ENCODE results near the gene ZBTB37. TPM values are rescaled to one million over a fixed set of nuclear protein-coding genes. Genes with fewer than 3 reads are reported as not detected.

ZBTB37 gene
- total RNA-seq, 1 donor from 2014 or later = 14.6 TPM

- Mint-ChIP-seq H3K36me3 (peaks cover 47% of the 10 kb centered on the region), H3K27me3 (peaks cover 4% of the 10 kb centered on the region), H3K4me1 (ENCODE audit: unreplicated experiment) (peaks cover 26% of the 10 kb centered on the region), H3K27ac (peak overlapping the region; percentile 99), H3K4me3 (peak overlapping the region; percentile 100), H3K9me3 (no peaks in the 10 kb centered on the region)
- DNase-seq (ENCODE audit: extremely low spot score, unreplicated experiment) = no peak
- no peak for TF ChIP-seq CTCF (conservative IDR thresholded peaks at IDR 0.05)
Observed at GRCh38 chr1:173867141-173867752, 933 bp upstream of the ZBTB37 start.

GRCh38 chr1:173867753-173868265 lies 371 bp upstream of the ZBTB37 start, which contains the start of gene GAS5:
TSS of gene GAS5 (minus strand) at chr1:173867989.
- Mint-ChIP-seq H3K36me3 (peaks cover 47% of the 10 kb centered on the region), H3K4me1 (ENCODE audit: unreplicated experiment) (peaks cover 26% of the 10 kb centered on the region), H3K27me3 (peaks cover 4% of the 10 kb centered on the region), H3K9me3 (no peaks in the 10 kb centered on the region), H3K4me3 (peak within 1 kb of the TSS; percentile 100), H3K27ac (peak within 1 kb of the TSS; percentile 99)
- DNase-seq (ENCODE audit: extremely low spot score, unreplicated experiment) = peak; percentile 97
- no peak for TF ChIP-seq CTCF (conservative IDR thresholded peaks at IDR 0.05)

GRCh38 chr1:173869021-173869359 lies 810 bp downstream of the ZBTB37 start:
- TF ChIP-seq CTCF (conservative IDR thresholded peaks at IDR 0.05) = no peak
- Mint-ChIP-seq H3K9me3 (no peaks in the 10 kb centered on the region), H3K27ac (peak overlapping the region; percentile 99), H3K4me3 (peak overlapping the region; percentile 100), H3K36me3 (peaks cover 45% of the 10 kb centered on the region), H3K4me1 (ENCODE audit: unreplicated experiment) (peaks cover 33% of the 10 kb centered on the region), H3K27me3 (peaks cover 4% of the 10 kb centered on the region)
- no peak for DNase-seq (ENCODE audit: extremely low spot score, unreplicated experiment)

GRCh38 chr1:173870252-173871075 lies 2.3 kb downstream of the ZBTB37 start:
- H3K9me3 Mint-ChIP-seq = no peaks in the 10 kb centered on the region
- no peak overlapping the region for H3K27ac Mint-ChIP-seq
- no peak for DNase-seq (ENCODE audit: extremely low spot score, unreplicated experiment)
- peaks cover 4% of the 10 kb centered on the region for H3K27me3 Mint-ChIP-seq
- TF ChIP-seq CTCF (conservative IDR thresholded peaks at IDR 0.05) = no peak
- H3K4me1 Mint-ChIP-seq (ENCODE audit: unreplicated experiment) = peaks cover 30% of the 10 kb centered on the region
- peaks cover 33% of the 10 kb centered on the region for H3K36me3 Mint-ChIP-seq
- no peak overlapping the region for H3K4me3 Mint-ChIP-seq

- Mint-ChIP-seq H3K9me3 (no peaks in the 10 kb centered on the region), H3K36me3 (peaks cover 26% of the 10 kb centered on the region), H3K4me1 (ENCODE audit: unreplicated experiment) (peaks cover 27% of the 10 kb centered on the region), H3K27me3 (peaks cover 4% of the 10 kb centered on the region), H3K27ac (no peak overlapping the region), H3K4me3 (no peak overlapping the region)
- DNase-seq (ENCODE audit: extremely low spot score, unreplicated experiment) = no peak
- no peak for TF ChIP-seq CTCF (conservative IDR thresholded peaks at IDR 0.05)
Observed at GRCh38 chr1:173871091-173871490, 2.9 kb downstream of the ZBTB37 start.

Data from type B pancreatic cell (in vitro differentiated cells).